ENCODE data around the gene PRR19.

- TF ChIP-seq CTCF (conservative IDR thresholded peaks at IDR 0.05; ENCODE audit: low read depth, low read length) (no peak), EZH2 (IDR thresholded peaks at IDR 0.05; ENCODE audit: borderline replicate concordance, low read depth, low read length, poor library complexity, severe bottlenecking) (no peak)
Measured at GRCh38 chr19:42261763-42262162, 40.2 kb upstream of the PRR19 start.
